Hematopoietic multipotent progenitor cell treated with erythropoietin and hydrocortisone succinate and interleukin-3 and kit ligand, for 6 days (in vitro differentiated cells): Measurements from ENCODE around the gene VAV3.

Experiments used
- DNase-seq: peaks from one replicate; pipeline ENCODE4 v3.0.0-alpha.2; 2015

Gene VAV3

DNA sequence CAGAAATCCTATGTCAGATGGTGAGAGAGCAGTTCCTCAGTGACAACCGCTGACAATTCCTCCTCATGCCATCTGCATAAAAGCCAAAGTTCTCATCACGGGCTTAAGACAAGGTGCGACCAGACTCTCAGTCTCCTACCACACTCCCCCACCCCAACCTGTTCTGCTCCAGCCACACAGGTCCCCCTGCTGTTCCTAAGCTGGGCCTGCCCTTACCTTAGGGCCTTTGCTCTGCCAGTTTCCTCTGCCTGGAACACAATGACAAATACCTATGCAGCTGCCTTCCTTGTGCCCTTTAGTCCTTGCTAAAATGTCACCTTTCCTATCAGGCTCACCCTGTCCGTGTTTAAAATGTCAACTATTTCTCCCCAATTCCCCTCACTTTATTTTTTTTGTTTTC, 441.9 kb downstream of the VAV3 start:
- no peak for DNase-seq
